Suppressor macrophage treated with lipopolysaccharide for 4 hours (primary cell): ENCODE results near the gene ZIC1.

ENCODE experiments used
- DNase-seq: peaks from one replicate; pipeline ENCODE4 v3.0.0-alpha.2; 2020

The ZIC1 gene

GRCh38 chr3:147409143-147410115 is at the start of gene ZIC1:
ZIC1 (plus strand) TSS chr3:147409365; CDS start chr3:147410113, 748 bp downstream.
- no peak for DNase-seq

GRCh38 chr3:147360051-147360439 is 49.1 kb upstream of the ZIC1 start:
- no peak for DNase-seq

GRCh38 chr3:147360646-147361453 is 48.3 kb upstream of the ZIC1 start:
- no peak for DNase-seq

- peak; percentile 57 for DNase-seq
Measured at GRCh38 chr3:147361454-147362420, 47.4 kb upstream of the ZIC1 start.

GRCh38 chr3:147364771-147365170 is 44.4 kb upstream of the ZIC1 start:
- DNase-seq: no peak

- DNase-seq: no peak
Measured at GRCh38 chr3:147365196-147366115, 43.7 kb upstream of the ZIC1 start.

- no peak for DNase-seq
Measured at GRCh38 chr3:147367676-147368075, 41.5 kb upstream of the ZIC1 start.

GRCh38 chr3:147368151-147368550 is 41.0 kb upstream of the ZIC1 start:
- no peak for DNase-seq

- DNase-seq: no peak
Measured at GRCh38 chr3:147368561-147369221, 40.5 kb upstream of the ZIC1 start.

GRCh38 chr3:147369231-147369630 is 39.9 kb upstream of the ZIC1 start:
- no peak for DNase-seq

GRCh38 chr3:147369661-147370123 is 39.5 kb upstream of the ZIC1 start:
- no peak for DNase-seq

- no peak for DNase-seq
Measured at GRCh38 chr3:147370349-147370748, 38.8 kb upstream of the ZIC1 start.

- no peak for DNase-seq
Measured at GRCh38 chr3:147371140-147371539, 38.0 kb upstream of the ZIC1 start.

GRCh38 chr3:147371771-147372340 is 37.3 kb upstream of the ZIC1 start:
- DNase-seq: no peak

- DNase-seq: no peak
Measured at GRCh38 chr3:147372525-147373027, 36.6 kb upstream of the ZIC1 start.

- DNase-seq: no peak
Measured at GRCh38 chr3:147373301-147373700, 35.9 kb upstream of the ZIC1 start.

GRCh38 chr3:147377412-147378367 is 31.5 kb upstream of the ZIC1 start:
- no peak for DNase-seq

GRCh38 chr3:147379651-147380050 is 29.5 kb upstream of the ZIC1 start:
- DNase-seq: no peak

GRCh38 chr3:147380387-147380951 is 28.7 kb upstream of the ZIC1 start:
- no peak for DNase-seq
